Stimulated activated memory B cell treated with anti-CD40 and anti-IgM and Interleukin-4, amounts not matched to agents 10 μg/mL and 1 μg/mL and 100 μg/mL, for 72 hours (primary cell): ENCODE results near the gene USP5.
"Not testable (repeated sequence)": the region's sequence is repeated elsewhere in the genome, so short reads cannot be mapped to it uniquely, and the experiment has no call there.

Experiments used
- ATAC-seq: fragments of 150-1000 bp; cut with Tn5 transposase; 2 replicates; pipeline ENCODE4 v1.10.0; 2021
- H3K27ac Mint-ChIP-seq: one replicate; pipeline ENCODE4 v1.8.0; 2022; ENCODE audit warnings: mild to moderate bottlenecking, mixed read lengths
- H3K27me3 Mint-ChIP-seq: one replicate; pipeline ENCODE4 v1.8.0; 2022; ENCODE audit warnings: mixed read lengths
- H3K36me3 Mint-ChIP-seq: one replicate; pipeline ENCODE4 v1.8.0; 2022; ENCODE audit warnings: mixed read lengths
- H3K4me1 Mint-ChIP-seq: one replicate; pipeline ENCODE4 v1.8.0; 2022; ENCODE audit warnings: mixed read lengths
- H3K4me3 Mint-ChIP-seq: one replicate; pipeline ENCODE4 v1.8.0; 2022; ENCODE audit warnings: mild to moderate bottlenecking, moderate library complexity, mixed read lengths
- H3K9me3 Mint-ChIP-seq: one replicate; pipeline ENCODE4 v1.8.0; 2022; ENCODE audit warnings: mixed read lengths

USP5 gene

GRCh38 chr12:6899427-6899826 lies 47.5 kb downstream of the USP5 start:
- Mint-ChIP-seq H3K36me3 (no peaks in the 10 kb centered on the region), H3K27ac (no peak overlapping the region), H3K9me3 (no peaks in the 10 kb centered on the region), H3K4me3 (no peak overlapping the region), H3K27me3 (no peaks in the 10 kb centered on the region), H3K4me1 (peaks cover 7% of the 10 kb centered on the region)
- ATAC-seq, result no peak

GRCh38 chr12:6899837-6900519 lies 48.0 kb downstream of the USP5 start:
- Mint-ChIP-seq H3K36me3 (no peaks in the 10 kb centered on the region), H3K4me1 (peaks cover 7% of the 10 kb centered on the region), H3K27me3 (no peaks in the 10 kb centered on the region), H3K27ac (no peak overlapping the region), H3K4me3 (no peak overlapping the region), H3K9me3 (no peaks in the 10 kb centered on the region)
- no peak for ATAC-seq

- Mint-ChIP-seq H3K27ac (no peak overlapping the region), H3K4me3 (no peak overlapping the region), H3K9me3 (no peaks in the 10 kb centered on the region), H3K36me3 (no peaks in the 10 kb centered on the region), H3K27me3 (no peaks in the 10 kb centered on the region), H3K4me1 (peaks cover 7% of the 10 kb centered on the region)
- no peak for ATAC-seq
Measured at GRCh38 chr12:6902448-6902847, 50.5 kb downstream of the USP5 start.

- Mint-ChIP-seq H3K27ac (no peak overlapping the region), H3K36me3 (no peaks in the 10 kb centered on the region), H3K4me3 (no peak overlapping the region), H3K9me3 (no peaks in the 10 kb centered on the region), H3K4me1 (peaks cover 7% of the 10 kb centered on the region), H3K27me3 (no peaks in the 10 kb centered on the region)
- ATAC-seq, result no peak
Measured at GRCh38 chr12:6903722-6904121, 51.8 kb downstream of the USP5 start.

- Mint-ChIP-seq H3K4me3 (no peak within 1 kb of the TSS), H3K4me1 (peaks cover 3% of the 10 kb centered on the region), H3K36me3 (no peaks in the 10 kb centered on the region), H3K9me3 (no peaks in the 10 kb centered on the region), H3K27me3 (no peaks in the 10 kb centered on the region), H3K27ac (no peak within 1 kb of the TSS)
- peak; percentile 99 for ATAC-seq
Measured at GRCh38 chr12:6904280-6905276, 52.6 kb downstream of the USP5 start, which contains the start of gene LRRC23. TSS of gene LRRC23 (plus strand) at chr12:6904822. CDS start at chr12:6905634, 812 bp downstream.

- Mint-ChIP-seq H3K27me3 (no peaks in the 10 kb centered on the region), H3K36me3 (no peaks in the 10 kb centered on the region), H3K9me3 (no peaks in the 10 kb centered on the region), H3K4me3 (no peak overlapping the region), H3K4me1 (no peaks in the 10 kb centered on the region), H3K27ac (no peak overlapping the region)
- no peak for ATAC-seq
Measured at GRCh38 chr12:6905414-6906040, 53.6 kb downstream of the USP5 start.

GRCh38 chr12:6908141-6908540 lies 56.2 kb downstream of the USP5 start:
- H3K27me3 Mint-ChIP-seq, H3K9me3 Mint-ChIP-seq, H3K4me1 Mint-ChIP-seq, H3K36me3 Mint-ChIP-seq, H3K27ac Mint-ChIP-seq, ATAC-seq, H3K4me3 Mint-ChIP-seq: not testable (repeated sequence)

- Mint-ChIP-seq H3K27me3 (no peaks in the 10 kb centered on the region), H3K4me1 (peaks cover 9% of the 10 kb centered on the region), H3K36me3 (no peaks in the 10 kb centered on the region), H3K4me3 (no peak overlapping the region), H3K9me3 (no peaks in the 10 kb centered on the region), H3K27ac (no peak overlapping the region)
- no peak for ATAC-seq
Measured at GRCh38 chr12:6909421-6910145, 57.6 kb downstream of the USP5 start.

- Mint-ChIP-seq H3K4me3 (peak overlapping the region; percentile 7), H3K27me3 (no peaks in the 10 kb centered on the region), H3K36me3 (peaks cover 10% of the 10 kb centered on the region), H3K4me1 (peaks cover 26% of the 10 kb centered on the region), H3K27ac (peak overlapping the region; percentile 91), H3K9me3 (no peaks in the 10 kb centered on the region)
- no peak for ATAC-seq
Measured at GRCh38 chr12:6912164-6912935, 60.4 kb downstream of the USP5 start.

GRCh38 chr12:6914246-6914946 lies 62.4 kb downstream of the USP5 start, which contains the start of gene ENO2:
TSS of gene ENO2 (plus strand) at chr12:6914580. CDS start at chr12:6915833, 1,253 bp downstream.
- peak within 1 kb of the TSS; percentile 98 for H3K4me3 Mint-ChIP-seq
- H3K4me1 Mint-ChIP-seq, result peaks cover 28% of the 10 kb centered on the region
- no peaks in the 10 kb centered on the region for H3K27me3 Mint-ChIP-seq
- H3K9me3 Mint-ChIP-seq, result no peaks in the 10 kb centered on the region
- peaks cover 13% of the 10 kb centered on the region for H3K36me3 Mint-ChIP-seq
- ATAC-seq, result peak; percentile 92
- peak within 1 kb of the TSS; percentile 91 for H3K27ac Mint-ChIP-seq

GRCh38 chr12:6914947-6915788 lies 63.2 kb downstream of the USP5 start:
- ATAC-seq, result peak; percentile 28
- peak overlapping the region; percentile 91 for H3K27ac Mint-ChIP-seq
- no peaks in the 10 kb centered on the region for H3K9me3 Mint-ChIP-seq
- H3K4me3 Mint-ChIP-seq, result peak overlapping the region; percentile 98
- H3K27me3 Mint-ChIP-seq, result no peaks in the 10 kb centered on the region
- peaks cover 36% of the 10 kb centered on the region for H3K4me1 Mint-ChIP-seq
- H3K36me3 Mint-ChIP-seq, result peaks cover 20% of the 10 kb centered on the region

GRCh38 chr12:6915789-6916285 lies 63.9 kb downstream of the USP5 start:
- Mint-ChIP-seq H3K27ac (peak overlapping the region; percentile 91), H3K36me3 (peaks cover 21% of the 10 kb centered on the region), H3K4me3 (peak overlapping the region; percentile 98), H3K9me3 (no peaks in the 10 kb centered on the region), H3K4me1 (peaks cover 36% of the 10 kb centered on the region), H3K27me3 (no peaks in the 10 kb centered on the region)
- ATAC-seq, result no peak
